ENCODE results near the gene SYTL3.

- TF ChIP-seq, protein P1, sequence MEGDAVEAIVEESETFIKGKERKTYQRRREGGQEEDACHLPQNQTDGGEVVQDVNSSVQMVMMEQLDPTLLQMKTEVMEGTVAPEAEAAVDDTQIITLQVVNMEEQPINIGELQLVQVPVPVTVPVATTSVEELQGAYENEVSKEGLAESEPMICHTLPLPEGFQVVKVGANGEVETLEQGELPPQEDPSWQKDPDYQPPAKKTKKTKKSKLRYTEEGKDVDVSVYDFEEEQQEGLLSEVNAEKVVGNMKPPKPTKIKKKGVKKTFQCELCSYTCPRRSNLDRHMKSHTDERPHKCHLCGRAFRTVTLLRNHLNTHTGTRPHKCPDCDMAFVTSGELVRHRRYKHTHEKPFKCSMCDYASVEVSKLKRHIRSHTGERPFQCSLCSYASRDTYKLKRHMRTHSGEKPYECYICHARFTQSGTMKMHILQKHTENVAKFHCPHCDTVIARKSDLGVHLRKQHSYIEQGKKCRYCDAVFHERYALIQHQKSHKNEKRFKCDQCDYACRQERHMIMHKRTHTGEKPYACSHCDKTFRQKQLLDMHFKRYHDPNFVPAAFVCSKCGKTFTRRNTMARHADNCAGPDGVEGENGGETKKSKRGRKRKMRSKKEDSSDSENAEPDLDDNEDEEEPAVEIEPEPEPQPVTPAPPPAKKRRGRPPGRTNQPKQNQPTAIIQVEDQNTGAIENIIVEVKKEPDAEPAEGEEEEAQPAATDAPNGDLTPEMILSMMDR (optimal IDR thresholded peaks at IDR 0.05 in 1 of 3, IDR thresholded peaks at IDR 0.05 in 1 of 3, conservative IDR thresholded peaks at IDR 0.05 in 1 of 3; ENCODE audit: extremely low read depth in 1 of 3, insufficient read depth in 2 of 3, low read length in 3 of 3) = no peak
- TF ChIP-seq EZH2 (IDR thresholded peaks at IDR 0.05; ENCODE audit: low read length) = no peak
Observed at GRCh38 chr6:158767709-158768108, 117.9 kb downstream of the SYTL3 start.

Data from keratinocyte (primary cell).